Fibroblast of villous mesenchyme (primary cell): ENCODE measurements around the gene PRSS57. TPM values are rescaled to one million over a fixed set of nuclear protein-coding genes. Genes with fewer than 3 reads are reported as not detected.

Experiments used
- DNase-seq: peaks from one replicate; pipeline ENCODE4 v3.0.0-alpha.2; 2010; ENCODE audit warnings: low read depth
- H3K4me3 ChIP-seq: 2 replicates; pipeline ENCODE4 v1.5.1; 2011; ENCODE audit warnings: low read depth, mild to moderate bottlenecking, low read length
- total RNA-seq: library from RNA; depleted of rRNA; stranded (reverse); fragments of >200 nt; gene quantifications from 2 replicates; pipeline ENCODE4 v1.2.3, GENCODE V29; 2012
- TF ChIP-seq, protein P1 (sequence below): IDR thresholded peaks from 2 replicates; pipeline ENCODE4 v1.5.1; 2012; ENCODE audit warnings: low read depth, mild to moderate bottlenecking, low read length; ENCODE audit not compliant: insufficient read depth

Gene PRSS57
- total RNA-seq, 1 donor = not detected

DNA sequence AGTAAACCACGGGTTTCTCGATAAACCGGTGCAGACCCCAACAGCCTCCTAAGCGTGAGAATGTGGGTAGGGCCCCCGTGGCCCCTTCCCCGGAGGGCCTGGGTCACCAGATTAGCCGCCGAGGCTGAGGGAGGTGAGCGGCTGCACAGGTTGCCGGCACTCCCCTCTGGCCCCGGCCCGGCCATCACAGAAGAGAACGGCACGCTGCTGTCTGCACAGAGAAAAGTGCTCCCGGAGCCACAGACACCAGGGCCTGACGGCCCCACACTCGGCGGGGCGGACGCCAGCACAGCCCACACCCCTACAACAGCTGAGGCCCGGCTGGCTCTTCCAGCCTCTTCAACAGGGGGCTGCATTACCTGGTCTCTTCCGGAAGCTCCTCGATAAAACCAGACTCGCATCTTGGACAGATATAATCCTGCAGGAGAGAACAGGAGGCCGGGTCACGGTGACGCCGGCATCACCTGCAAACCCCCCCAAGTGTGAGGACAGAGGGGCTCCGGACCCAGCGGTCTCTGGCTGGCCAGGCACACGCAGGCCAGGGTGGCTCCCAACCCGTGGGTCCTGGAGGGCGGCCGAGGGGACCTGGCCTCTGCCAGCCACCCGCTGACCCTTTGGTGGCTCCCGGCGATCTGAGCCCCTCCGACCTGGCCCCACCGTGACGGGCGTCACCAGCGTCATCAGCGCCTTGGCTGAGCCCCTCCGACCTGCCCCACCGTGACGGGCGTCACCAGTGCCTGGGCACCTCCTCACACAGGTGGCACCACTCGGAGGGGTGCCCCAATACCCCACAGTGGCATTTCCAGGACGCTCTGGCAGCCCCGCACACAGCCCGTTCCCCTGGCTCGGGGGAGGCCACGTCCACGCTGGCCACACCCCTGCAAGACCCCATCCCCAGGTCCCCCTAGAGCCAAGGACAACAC, 42.5 kb downstream of the PRSS57 start:
- no peak for DNase-seq
- H3K4me3 ChIP-seq = no peak overlapping the region
- TF ChIP-seq, protein P1, sequence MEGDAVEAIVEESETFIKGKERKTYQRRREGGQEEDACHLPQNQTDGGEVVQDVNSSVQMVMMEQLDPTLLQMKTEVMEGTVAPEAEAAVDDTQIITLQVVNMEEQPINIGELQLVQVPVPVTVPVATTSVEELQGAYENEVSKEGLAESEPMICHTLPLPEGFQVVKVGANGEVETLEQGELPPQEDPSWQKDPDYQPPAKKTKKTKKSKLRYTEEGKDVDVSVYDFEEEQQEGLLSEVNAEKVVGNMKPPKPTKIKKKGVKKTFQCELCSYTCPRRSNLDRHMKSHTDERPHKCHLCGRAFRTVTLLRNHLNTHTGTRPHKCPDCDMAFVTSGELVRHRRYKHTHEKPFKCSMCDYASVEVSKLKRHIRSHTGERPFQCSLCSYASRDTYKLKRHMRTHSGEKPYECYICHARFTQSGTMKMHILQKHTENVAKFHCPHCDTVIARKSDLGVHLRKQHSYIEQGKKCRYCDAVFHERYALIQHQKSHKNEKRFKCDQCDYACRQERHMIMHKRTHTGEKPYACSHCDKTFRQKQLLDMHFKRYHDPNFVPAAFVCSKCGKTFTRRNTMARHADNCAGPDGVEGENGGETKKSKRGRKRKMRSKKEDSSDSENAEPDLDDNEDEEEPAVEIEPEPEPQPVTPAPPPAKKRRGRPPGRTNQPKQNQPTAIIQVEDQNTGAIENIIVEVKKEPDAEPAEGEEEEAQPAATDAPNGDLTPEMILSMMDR = no peak

DNA sequence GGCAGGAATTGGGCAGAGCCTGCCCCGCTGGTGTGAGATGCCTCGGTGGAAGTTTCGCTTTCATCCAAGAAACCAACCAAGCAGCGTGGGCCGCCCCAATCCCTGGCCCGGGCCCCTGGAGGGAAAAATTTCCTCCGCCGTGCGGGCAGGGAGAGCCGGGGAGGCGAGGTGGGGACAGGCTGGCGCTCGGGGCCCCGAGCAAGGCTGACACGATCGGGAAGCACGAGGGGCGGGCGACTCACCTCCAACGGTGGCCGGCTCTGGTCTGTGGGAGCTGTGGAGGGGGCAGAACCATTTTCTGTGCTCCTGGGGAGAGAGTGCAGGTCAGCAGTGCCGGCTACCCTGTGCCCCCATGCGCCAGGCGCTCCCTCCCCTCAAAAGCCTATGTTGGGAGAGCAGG, 43.3 kb downstream of the PRSS57 start:
- H3K4me3 ChIP-seq = no peak overlapping the region
- TF ChIP-seq, protein P1 = no peak
- no peak for DNase-seq

DNA sequence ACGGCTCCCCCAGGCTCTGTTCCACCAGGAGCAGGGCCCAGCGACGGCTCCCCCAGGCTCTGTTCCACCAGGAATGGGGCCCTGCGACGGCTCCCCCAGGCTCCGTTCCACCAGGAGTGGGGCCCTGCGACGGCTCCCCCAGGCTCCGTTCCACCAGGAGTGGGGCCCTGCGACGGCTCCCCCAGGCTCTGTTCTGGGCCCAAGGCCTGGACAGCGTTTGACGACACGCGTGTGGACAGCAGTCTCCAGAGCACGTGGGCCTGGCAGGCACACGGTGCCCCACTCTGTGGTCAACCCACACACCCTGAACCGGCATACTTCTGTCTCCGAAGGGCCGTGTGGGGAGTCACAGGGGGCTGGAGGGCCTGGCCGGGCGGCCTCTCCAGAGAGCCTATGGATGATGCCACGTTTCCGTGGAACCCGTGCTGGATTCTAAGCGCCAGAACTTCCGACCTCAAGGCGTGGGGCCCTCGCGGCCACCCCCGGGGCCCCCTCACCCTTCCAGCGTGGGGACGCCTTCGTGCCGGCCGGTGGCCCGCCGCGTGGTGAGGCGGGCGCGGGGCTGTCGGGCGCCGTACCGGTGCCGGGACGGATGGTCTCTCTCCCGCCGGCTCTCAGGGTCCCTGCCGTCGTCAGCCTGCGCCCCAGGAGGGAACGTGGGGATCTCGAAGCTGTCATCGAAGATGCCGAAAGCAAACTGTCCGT, 44.0 kb downstream of the PRSS57 start:
- DNase-seq = no peak
- TF ChIP-seq, protein P1 = no peak
- no peak overlapping the region for H3K4me3 ChIP-seq

DNA sequence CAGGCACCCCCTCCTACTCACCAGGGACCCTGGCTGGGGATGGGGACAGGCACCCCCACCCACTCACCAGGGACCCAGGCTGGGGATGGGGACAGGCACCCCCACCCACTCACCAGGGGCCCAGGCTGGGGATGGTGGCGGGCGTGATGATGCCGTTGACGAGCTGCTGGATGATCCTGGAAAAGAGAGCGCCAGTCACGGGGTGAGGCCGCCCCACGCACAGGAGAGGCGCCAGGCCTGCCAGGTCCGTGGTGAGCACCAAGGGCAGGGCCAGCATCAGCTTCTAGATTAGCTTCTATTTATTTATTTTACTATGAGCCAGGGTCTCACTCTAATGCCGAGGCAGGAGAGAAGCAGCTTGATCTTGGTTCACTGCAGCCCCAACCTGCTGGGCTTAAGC, 45.1 kb downstream of the PRSS57 start:
- no peak for DNase-seq
- TF ChIP-seq, protein P1 = no peak
- no peak overlapping the region for H3K4me3 ChIP-seq

DNA sequence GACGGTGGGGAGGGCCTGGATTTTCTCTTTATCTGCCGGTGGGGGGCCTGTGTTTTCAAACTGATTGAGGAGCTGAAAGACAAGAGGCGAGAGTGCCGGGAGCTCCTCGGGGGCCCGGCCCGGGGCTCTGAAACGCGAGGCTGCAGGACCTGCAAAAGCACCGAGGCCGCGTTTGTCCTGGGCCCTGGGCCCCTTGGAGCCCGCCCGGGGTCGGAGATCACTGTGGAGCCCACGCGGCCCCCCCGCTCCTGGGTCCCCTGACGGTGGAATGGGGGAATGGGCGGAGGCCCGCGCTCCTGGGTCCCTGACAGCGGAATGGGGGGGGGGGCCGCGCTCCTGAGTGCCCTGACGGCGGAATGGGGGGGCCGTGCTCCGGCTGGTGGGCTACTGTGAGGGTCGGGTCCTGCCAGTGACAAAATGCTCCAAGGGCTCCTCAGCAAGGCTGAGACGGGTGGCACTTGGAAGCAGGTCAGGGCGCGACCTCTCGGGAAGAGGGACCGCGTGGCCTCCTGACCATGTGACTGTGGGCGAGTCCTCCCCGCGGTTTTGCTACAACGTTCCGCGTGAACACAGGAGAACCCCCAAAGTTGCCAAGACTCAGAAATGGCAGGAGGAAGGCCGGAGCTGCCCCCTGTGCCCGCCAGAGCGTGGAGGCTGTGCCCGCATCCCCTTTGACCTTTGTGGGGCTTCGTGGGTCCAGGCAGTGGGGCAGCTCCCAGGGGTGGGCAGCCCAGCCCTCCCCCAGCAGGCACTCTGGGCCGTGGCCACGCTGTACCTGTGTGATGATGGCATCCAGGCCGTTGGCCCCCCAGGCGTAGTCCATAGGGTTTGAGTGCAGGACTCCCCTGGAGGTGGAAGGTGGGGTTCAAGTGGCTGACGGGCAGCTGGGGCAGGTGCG, 46.1 kb downstream of the PRSS57 start:
- H3K4me3 ChIP-seq = no peak overlapping the region
- TF ChIP-seq, protein P1 = no peak

DNA sequence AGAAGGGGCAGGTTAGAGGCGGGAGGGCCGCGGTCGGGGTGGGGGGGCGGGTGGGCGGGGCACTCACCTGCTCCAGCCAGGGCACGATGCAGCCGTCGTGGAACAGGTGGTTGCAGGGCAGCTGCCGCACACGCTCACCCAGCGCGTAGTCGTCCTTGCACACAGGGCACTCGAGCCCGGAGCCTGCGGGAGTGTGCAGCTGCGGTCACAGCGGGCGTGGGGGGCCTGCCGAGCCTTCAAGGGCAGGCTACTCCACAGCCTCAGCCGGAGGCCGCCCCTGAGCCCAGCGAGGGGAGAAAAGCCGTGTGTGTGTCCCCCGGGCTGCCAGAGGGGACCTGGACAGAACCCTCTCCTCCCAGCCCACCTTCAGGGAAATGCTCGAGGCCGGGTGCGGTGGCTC, 46.9 kb downstream of the PRSS57 start:
- DNase-seq = no peak
- TF ChIP-seq, protein P1 = no peak
- no peak overlapping the region for H3K4me3 ChIP-seq

More for the DNA sequence above, 46.1 kb downstream of the PRSS57 start:
- no peak for DNase-seq
